ENCODE measurements around the gene NXF1. TPM values are rescaled to one million over a fixed set of nuclear protein-coding genes. Genes with fewer than 3 reads are reported as not detected.
A peak's percentile ranks its signal among the peaks of the same experiment; 100 is the strongest.

Gene NXF1
- total and polyA plus RNA-seq, 2 of the 13 experiments (the other 11 are each of a cell fraction or from before 2014, with no cell fraction given), result 30.4 to 30.9 TPM

DNA sequence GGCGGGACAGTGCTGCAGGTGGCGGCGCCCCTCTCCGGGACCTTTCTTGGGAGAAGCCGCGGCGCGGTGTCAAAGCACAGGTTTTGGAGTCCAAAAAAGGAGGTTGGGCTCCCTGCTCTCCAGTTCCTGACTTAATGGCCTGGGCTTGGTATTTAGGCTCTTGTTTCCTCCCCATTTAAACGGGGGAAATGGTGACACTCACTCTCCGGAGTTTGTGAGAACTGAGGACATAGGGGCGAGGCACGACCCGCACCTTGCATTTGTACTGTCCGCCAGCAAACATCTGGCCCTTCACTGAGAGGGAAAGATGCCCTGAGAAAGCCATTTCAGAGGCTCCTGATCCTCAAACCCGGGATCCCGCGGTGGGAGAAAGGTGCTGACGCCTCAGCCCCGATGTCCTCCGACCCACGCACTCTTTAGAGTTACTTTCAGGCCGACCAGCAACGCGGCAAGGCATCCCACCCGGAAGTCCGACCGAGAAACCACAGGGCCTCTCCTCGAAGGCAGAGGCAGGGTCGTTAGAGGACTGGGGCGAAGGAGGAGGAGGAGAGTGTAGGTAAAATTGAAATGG lies 37.0 kb upstream of the NXF1 start (continued):
- TF ChIP-seq, protein P1, sequence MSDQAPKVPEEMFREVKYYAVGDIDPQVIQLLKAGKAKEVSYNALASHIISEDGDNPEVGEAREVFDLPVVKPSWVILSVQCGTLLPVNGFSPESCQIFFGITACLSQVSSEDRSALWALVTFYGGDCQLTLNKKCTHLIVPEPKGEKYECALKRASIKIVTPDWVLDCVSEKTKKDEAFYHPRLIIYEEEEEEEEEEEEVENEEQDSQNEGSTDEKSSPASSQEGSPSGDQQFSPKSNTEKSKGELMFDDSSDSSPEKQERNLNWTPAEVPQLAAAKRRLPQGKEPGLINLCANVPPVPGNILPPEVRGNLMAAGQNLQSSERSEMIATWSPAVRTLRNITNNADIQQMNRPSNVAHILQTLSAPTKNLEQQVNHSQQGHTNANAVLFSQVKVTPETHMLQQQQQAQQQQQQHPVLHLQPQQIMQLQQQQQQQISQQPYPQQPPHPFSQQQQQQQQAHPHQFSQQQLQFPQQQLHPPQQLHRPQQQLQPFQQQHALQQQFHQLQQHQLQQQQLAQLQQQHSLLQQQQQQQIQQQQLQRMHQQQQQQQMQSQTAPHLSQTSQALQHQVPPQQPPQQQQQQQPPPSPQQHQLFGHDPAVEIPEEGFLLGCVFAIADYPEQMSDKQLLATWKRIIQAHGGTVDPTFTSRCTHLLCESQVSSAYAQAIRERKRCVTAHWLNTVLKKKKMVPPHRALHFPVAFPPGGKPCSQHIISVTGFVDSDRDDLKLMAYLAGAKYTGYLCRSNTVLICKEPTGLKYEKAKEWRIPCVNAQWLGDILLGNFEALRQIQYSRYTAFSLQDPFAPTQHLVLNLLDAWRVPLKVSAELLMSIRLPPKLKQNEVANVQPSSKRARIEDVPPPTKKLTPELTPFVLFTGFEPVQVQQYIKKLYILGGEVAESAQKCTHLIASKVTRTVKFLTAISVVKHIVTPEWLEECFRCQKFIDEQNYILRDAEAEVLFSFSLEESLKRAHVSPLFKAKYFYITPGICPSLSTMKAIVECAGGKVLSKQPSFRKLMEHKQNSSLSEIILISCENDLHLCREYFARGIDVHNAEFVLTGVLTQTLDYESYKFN (CRISPR knock-in tag; conservative IDR thresholded peaks at IDR 0.05), result no peak
- TF ChIP-seq ZNF570 (CRISPR knock-in tag; IDR thresholded peaks at IDR 0.05; ENCODE audit: borderline replicate concordance) (no peak), TGIF2 (CRISPR knock-in tag; IDR thresholded peaks at IDR 0.05) (no peak), POLR2A (IDR thresholded peaks at IDR 0.05; ENCODE audit: insufficient read depth in 1 of 2, low read depth in 2 of 2, low read length in 2 of 2) (peak; percentile 27 to 41; a peak in 2 of 4 replicates), YEATS4 (CRISPR knock-in tag; IDR thresholded peaks at IDR 0.05; ENCODE audit: borderline replicate concordance) (no peak), ZNF17 (CRISPR knock-in tag; IDR thresholded peaks at IDR 0.05) (no peak), SP1 (IDR thresholded peaks at IDR 0.05) (no peak), SP1 (CRISPR knock-in tag; IDR thresholded peaks at IDR 0.05) (no peak), GABPB1 (CRISPR knock-in tag; IDR thresholded peaks at IDR 0.05) (peak; percentile 58), ZFP90 (CRISPR knock-in tag; IDR thresholded peaks at IDR 0.05; ENCODE audit: borderline replicate concordance) (no peak), SRF (IDR thresholded peaks at IDR 0.05; ENCODE audit: low read depth, low read length) (no peak), ZNF367 (CRISPR knock-in tag; IDR thresholded peaks at IDR 0.05; ENCODE audit: borderline replicate concordance) (no peak), ZNF878 (CRISPR knock-in tag; IDR thresholded peaks at IDR 0.05) (no peak), ERF (CRISPR knock-in tag; IDR thresholded peaks at IDR 0.05) (no peak), EZH2 (conservative IDR thresholded peaks at IDR 0.05; ENCODE audit: low read depth, low read length) (no peak)
- TF ChIP-seq, protein P2, sequence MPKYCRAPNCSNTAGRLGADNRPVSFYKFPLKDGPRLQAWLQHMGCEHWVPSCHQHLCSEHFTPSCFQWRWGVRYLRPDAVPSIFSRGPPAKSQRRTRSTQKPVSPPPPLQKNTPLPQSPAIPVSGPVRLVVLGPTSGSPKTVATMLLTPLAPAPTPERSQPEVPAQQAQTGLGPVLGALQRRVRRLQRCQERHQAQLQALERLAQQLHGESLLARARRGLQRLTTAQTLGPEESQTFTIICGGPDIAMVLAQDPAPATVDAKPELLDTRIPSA (CRISPR knock-in tag; IDR thresholded peaks at IDR 0.05; ENCODE audit: borderline replicate concordance), result no peak
- TF ChIP-seq, protein P3, sequence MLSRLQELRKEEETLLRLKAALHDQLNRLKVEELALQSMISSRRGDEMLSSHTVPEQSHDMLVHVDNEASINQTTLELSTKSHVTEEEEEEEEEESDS (CRISPR knock-in tag; IDR thresholded peaks at IDR 0.05; ENCODE audit: borderline replicate concordance), result no peak
- TF ChIP-seq, protein P4, sequence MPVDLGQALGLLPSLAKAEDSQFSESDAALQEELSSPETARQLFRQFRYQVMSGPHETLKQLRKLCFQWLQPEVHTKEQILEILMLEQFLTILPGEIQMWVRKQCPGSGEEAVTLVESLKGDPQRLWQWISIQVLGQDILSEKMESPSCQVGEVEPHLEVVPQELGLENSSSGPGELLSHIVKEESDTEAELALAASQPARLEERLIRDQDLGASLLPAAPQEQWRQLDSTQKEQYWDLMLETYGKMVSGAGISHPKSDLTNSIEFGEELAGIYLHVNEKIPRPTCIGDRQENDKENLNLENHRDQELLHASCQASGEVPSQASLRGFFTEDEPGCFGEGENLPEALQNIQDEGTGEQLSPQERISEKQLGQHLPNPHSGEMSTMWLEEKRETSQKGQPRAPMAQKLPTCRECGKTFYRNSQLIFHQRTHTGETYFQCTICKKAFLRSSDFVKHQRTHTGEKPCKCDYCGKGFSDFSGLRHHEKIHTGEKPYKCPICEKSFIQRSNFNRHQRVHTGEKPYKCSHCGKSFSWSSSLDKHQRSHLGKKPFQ (CRISPR knock-in tag; IDR thresholded peaks at IDR 0.05; ENCODE audit: insufficient replicate concordance), result no peak
- TF ChIP-seq, protein P5, sequence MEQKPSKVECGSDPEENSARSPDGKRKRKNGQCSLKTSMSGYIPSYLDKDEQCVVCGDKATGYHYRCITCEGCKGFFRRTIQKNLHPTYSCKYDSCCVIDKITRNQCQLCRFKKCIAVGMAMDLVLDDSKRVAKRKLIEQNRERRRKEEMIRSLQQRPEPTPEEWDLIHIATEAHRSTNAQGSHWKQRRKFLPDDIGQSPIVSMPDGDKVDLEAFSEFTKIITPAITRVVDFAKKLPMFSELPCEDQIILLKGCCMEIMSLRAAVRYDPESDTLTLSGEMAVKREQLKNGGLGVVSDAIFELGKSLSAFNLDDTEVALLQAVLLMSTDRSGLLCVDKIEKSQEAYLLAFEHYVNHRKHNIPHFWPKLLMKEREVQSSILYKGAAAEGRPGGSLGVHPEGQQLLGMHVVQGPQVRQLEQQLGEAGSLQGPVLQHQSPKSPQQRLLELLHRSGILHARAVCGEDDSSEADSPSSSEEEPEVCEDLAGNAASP (CRISPR knock-in tag; IDR thresholded peaks at IDR 0.05; ENCODE audit: borderline replicate concordance), result no peak
- TF ChIP-seq, protein P6, sequence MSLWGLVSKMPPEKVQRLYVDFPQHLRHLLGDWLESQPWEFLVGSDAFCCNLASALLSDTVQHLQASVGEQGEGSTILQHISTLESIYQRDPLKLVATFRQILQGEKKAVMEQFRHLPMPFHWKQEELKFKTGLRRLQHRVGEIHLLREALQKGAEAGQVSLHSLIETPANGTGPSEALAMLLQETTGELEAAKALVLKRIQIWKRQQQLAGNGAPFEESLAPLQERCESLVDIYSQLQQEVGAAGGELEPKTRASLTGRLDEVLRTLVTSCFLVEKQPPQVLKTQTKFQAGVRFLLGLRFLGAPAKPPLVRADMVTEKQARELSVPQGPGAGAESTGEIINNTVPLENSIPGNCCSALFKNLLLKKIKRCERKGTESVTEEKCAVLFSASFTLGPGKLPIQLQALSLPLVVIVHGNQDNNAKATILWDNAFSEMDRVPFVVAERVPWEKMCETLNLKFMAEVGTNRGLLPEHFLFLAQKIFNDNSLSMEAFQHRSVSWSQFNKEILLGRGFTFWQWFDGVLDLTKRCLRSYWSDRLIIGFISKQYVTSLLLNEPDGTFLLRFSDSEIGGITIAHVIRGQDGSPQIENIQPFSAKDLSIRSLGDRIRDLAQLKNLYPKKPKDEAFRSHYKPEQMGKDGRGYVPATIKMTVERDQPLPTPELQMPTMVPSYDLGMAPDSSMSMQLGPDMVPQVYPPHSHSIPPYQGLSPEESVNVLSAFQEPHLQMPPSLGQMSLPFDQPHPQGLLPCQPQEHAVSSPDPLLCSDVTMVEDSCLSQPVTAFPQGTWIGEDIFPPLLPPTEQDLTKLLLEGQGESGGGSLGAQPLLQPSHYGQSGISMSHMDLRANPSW (CRISPR knock-in tag; IDR thresholded peaks at IDR 0.05; ENCODE audit: borderline replicate concordance), result no peak
